HG03196 (cell line): ENCODE measurements around the gene MNAT1.
A peak's percentile ranks its signal among the peaks of the same experiment; 100 is the strongest.
"Not testable (repeated sequence)": the region's sequence is repeated elsewhere in the genome, so short reads cannot be mapped to it uniquely, and the experiment has no call there.

Experiments
- ATAC-seq: cut with Tn5 transposase; IDR thresholded peaks from one replicate; pipeline ENCODE4 v1.9.1; 2021; ENCODE audit not compliant: unreplicated experiment

The MNAT1 gene

DNA sequence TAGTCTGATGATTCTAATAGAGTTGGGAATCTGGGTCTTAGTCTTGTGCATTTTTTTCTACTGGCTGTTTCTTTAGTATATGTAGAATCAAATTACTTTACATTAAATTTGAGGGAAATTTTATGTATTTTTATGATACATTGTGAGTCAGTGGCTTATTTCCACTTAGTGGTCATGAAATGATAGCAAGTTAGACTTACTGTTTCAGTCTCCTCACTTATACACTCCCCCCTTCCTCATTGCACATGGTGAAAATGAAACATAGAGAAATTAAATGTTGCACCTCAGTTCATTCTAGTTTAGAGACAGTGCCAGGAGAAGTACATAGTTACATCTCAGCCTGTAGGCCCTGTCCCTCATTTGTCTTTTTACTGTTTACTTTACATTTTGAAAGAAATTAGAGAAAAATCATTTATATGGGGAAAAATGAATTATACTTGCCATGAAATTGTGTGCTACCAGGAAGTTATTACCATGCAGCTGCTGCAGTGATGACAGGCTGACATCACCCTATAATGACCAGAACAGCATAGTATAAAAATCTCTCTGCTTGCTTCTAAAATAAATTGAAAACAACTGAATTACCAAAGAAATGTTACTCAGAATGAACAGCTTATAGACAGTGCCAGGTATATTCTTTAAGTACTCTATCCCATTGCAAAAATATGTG is 133.1 kb downstream of the MNAT1 start:
- no peak for ATAC-seq

DNA sequence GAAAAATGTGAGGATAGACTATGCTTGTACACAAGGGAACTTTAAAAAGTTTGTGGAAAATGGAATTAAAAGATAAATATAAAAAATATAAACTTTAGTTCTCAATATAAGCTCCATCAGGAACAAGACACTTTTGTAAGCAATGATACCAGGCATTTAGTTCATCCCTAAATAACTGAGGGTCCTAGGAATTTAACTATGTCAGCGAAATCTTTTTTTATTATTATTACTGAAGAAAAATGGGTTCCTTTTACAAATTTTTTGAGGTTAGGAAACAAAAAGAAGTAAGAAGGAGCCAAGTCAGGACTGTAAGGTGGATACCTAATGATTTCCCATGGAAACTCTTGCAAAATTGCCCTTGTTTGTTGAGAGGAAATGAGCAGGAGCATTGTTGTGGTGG is 143.6 kb downstream of the MNAT1 start:
- no peak for ATAC-seq

DNA sequence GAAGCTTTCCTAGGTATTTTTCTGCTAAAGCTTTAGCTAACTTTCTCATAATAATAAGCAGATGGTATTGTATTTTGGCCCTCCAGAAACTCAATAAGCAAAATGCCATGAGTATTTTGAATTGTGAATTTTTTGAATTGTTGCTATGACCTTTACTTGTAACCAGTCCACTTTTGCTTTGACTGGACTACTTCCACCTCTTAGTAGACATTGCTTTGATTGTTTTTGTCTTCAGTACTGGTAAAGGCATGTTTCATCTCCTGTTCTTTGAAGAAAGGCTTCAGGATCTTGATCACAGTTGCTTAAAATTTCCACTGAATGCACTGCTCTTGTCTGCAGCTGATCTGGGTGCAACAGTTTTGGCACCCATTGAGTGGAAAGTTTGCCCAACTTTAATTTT is 144.0 kb downstream of the MNAT1 start:
- ATAC-seq, result no peak

DNA sequence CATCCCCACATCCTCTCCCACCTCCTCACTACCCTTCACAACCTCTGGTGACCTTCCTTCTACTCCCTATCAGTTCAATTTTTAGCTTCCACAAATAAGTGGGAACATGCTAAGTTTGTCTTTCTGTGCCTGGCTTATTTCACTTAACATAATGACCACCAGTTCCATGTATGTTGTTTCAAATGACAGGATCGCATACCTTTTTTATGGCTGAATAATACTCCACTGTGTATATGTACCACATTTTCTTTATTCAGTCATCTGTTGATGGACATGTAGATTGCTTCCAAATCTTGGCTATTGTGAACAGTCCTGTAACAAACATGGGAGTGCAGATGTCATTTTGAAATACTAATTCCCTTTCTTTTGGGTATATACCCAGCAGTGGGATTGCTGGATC is 147.7 kb downstream of the MNAT1 start:
- ATAC-seq, result no peak

DNA sequence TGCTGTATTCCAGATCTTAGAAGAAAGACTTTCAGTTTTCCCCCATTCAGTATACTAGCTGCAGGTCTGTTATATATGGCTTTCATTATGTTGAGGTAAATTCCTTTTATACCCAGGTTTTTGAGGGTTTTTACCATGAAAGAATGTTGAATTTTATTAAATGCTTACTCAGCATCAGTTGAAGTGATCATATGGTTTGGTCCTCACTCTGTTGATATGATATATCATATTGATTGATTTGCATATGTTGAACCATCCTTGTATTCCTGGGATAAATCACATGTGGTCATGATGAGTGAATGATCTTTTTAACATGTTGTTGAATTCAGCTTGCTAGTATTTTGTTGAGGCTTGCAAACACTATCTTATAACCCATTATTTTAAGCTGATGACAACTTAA is 149.6 kb downstream of the MNAT1 start:
- ATAC-seq, result no peak

DNA sequence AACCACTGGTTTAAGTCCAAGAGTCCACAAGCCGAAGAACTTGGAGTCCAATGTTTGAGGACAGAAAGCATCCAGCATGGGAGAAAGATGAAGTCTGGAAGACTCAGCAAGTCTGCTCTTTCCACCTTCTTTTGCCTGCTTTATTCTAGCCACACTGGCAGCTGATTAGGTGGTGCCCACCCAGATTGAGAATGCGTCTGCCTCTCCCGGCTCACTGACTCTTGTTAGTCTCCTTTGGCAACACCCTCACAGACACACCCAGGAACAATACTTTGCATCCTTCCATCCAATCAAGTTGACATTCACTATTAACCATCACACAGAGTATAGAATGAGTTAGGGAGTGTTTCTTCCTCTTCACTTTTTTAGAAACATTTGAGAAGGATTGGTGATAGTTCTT is 156.1 kb downstream of the MNAT1 start:
- not testable (repeated sequence) for ATAC-seq

DNA sequence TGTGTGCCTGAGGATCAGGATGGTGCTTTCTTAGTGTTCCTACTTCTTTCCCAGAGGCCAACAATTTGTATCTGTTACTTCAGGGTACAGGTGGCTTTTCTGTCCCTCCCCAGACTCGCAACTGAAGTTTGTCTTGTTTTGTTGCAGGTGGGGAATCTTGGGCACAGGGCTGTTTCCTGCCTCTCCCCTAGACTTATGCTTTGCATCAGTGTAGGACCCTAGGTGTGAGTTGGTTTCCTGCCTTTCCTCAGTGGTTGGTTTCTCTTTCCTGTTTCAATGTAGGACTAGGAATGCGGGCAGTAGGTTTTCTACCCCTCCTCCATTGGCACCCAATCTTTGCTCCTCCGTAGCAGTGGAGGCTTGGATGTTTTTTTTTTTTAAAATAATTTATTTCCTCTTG is 159.3 kb downstream of the MNAT1 start:
- ATAC-seq, result no peak

DNA sequence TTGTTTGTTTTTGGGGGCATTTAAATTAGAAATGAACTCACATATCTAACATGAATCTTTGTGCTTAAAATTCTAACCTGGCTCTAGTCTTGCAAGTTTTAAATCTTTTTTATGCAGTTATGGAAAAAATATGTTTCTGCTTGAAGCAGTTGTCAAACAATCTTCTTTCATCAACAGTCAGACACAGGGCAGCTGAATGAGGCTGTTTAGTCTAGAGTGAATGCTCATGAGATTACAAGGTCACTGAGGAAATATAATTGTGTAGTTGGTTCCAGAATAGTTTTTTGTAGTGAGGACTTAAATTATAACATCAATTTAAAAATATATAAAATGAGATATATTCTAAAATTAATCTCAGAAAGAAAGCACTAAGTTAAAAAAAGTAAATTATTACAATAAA is 169.8 kb downstream of the MNAT1 start:
- ATAC-seq, result no peak

DNA sequence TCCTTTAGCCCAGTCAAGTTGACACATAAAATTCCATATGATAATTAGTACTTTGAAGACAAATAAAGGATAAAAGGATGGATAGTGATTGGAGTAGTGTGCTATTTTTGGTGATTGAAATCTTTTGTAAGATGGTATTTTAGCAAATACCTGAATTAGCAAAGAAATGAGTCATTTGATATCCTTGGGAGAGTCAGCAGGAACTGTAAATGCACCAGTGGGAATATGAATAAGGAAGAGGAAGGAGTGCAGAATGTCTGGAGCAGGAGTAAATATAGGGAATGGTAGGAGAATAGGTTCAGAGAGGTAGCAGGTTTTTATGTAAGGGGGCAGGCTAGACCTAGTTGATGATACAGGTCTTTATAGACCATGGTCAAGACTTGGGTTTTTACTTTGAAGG is 171.4 kb downstream of the MNAT1 start:
- no peak for ATAC-seq

DNA sequence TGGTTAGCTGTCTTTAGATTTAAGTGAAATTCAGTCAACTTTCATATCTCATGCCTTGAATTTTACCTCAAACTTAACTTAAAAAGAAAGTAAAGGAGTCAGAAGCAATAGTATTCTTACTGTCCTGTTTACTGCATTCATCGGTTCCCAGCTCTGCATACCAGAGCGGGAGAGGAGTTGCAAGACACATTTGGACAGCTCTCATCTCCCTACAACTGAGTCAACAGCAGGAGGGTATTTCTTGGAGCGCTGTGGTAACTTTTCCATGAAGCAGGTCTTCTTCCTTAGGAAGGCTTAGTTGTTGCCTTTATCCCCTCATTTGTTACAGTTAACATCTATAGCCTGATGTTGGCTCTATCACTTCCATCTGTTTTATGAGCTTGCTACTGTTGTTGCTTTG is 181.2 kb downstream of the MNAT1 start:
- ATAC-seq, result no peak

DNA sequence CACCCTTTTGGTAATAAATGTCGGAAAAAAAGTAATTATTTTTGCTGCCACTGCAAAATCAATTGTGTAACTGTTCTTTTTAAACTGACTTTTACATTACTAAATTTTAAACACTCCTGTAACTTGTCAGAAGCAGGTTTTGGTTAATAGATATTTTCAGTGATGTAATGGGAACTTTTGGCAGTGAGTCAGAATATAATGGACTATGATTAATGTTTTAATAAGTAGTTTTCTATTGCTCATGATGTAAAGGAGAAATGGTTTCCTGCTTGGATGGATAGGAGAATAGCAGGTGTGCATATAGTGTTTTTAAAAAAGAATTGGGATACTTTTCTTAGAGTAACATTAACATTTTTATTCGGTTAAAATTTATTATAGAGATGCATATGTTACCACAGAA is 187.5 kb downstream of the MNAT1 start:
- no peak for ATAC-seq

DNA sequence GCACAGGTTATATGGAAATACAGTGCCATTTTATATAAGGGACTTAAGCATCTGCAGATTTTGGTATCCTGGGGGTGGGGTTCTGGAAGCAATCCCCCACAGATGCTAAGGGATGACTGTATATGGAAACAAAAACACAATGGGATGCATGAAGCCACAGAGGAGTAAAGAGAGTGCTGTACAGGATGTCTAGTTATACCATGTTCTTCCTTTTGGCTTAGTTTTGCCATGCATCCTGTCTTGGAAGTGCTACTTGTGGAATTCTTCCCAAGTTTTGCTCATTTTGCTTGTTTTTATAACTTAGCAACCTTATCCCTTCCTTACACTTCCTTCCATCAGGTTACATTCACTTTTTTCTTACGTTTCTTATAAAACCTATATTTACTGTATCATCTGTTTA is 190.7 kb downstream of the MNAT1 start:
- ATAC-seq, result no peak

DNA sequence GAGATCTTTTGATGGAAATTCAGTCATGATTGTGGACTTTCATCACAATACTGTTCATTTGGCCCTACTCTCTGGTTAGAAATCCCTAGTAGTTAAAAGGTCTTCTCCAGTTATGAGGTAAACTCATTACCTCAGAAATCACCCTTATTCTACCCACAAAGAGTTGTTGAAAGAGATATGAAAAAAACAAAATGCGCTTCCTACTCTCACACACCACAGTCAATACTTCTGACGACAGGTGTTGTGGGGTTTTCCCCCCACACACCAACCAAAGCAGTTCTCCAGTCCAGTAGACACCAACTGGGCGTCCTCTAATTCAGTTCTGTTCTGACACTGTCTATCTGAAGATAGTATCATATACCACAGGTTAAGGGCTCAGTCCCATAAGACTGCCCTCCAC is 191.4 kb downstream of the MNAT1 start:
- ATAC-seq, result peak; percentile 93

DNA sequence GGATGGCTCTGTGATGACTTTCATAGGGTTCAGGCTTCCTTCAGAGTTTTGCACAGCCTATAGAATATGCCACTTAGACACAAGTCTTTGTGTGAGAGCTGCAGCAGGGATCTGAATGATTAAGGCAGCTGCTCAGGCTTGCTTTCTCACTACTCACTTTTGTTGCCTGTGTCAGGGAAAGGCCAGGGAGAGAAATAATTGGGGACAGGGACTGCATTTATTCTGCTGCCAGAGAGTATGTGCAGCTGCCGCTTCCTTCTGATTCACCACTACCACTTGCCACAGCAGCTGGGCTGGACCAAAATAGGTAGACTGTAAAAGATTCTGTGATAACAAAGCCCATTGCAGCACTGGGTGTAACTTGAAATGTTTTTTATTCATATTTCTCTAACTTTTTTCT is 196.7 kb downstream of the MNAT1 start:
- ATAC-seq, result no peak

DNA sequence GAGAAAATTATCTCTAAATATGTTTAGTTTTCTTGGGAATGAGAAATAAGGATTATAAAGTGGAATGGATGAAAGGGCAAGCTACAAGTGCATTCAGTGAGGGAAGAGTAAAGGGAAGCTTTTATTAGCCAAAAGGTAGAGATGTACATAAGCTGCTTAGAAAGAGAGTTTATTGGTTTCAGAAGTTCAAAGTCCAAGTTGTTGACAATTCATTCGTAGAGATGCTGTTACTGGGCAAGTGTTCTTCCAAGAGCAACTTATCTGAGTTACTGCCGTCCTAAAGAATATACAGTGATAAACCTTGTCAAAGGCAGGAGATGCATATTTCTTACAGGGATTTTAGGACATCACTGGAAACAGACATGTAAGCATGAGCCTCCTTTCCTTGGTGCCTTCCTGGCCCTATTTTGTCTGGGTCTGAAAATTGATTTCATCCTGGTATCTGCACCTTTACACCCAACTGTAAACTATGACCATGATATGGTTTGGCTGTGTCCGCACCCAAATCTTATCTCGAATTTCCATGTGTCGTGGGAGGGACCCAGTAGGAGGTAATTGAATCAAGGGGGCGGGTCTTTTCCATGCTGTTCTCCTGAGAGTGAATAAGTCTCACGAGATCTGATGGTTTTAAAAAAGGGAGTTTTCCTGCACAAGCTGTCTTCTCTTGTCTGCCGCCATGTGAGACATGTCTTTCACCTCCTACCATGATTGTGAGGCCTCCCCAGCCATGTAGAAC is 199.5 kb downstream of the MNAT1 start:
- no peak for ATAC-seq

DNA sequence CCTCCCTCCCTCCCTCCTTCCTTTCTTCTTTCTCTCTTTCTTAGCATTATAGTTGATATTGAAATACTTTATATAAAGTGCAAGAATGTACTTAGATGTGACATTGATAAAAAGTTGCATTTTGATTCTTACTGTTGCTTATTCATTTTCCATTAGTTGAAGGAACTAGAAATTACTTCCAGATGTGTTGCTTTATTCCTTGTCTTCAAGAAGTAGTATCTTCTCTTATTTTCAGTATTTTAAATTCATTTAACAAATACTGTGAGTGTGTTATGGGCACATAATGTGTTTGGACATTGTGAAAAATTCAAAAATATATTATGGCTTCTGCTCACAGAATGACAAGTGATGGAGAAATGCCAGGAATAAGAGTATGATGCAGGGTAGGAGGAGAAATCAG is 200.8 kb downstream of the MNAT1 start:
- ATAC-seq, result no peak

DNA sequence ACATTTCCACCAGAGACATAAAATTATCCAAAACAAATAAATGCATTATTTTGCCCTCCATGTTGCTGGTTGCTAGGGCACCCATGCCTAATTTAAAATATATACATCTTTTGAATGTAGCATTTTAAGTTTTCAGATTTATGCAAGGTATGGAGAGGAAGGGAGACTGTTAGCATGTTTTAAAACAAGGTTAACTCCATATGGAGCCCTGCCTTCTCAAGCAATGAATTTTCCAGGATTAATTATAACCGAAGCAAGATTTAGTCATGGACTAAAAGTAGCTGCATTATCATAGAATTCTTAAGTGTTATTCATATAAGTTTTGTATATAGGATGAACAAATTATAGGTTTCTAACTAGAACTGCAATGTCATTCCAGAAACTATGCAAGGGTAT is 209.1 kb downstream of the MNAT1 start:
- ATAC-seq, result no peak

DNA sequence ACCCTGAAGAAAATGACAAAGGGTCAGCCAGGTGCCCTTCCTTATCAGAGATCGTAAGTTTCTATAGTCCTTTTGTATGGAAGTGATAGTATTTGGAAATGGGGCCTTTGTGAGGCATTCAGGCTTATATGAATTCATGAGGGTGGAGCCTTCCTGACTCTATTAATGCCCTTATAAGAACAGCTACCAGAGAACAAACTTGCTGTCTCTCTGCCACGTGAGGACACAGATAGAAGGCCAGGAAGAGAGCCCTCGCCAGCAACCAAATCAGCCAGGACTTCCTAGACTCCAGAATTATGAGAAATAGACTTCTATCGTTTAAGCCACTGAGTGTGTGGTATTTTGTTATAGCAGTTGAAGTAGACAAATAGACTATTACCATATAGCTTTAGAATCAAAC is 209.6 kb downstream of the MNAT1 start:
- no peak for ATAC-seq

DNA sequence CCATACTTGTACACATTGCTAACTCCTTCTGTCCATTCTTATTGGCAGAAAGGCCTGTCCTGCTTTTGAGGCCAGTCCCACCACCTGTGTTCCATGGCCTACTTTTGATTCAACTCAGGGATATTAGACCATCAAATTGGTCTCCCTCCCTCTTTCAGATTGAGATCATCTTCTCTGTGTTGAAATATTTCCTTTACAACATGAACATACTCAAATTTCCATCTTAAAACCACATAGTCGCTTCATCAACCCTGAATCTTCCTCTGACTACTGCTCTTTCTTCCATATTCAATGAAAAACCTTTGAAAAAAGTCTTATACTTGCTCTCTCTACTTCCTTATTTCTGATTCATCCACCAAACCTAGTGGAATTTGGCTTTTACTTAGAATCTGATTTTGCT is 211.4 kb downstream of the MNAT1 start:
- no peak for ATAC-seq

DNA sequence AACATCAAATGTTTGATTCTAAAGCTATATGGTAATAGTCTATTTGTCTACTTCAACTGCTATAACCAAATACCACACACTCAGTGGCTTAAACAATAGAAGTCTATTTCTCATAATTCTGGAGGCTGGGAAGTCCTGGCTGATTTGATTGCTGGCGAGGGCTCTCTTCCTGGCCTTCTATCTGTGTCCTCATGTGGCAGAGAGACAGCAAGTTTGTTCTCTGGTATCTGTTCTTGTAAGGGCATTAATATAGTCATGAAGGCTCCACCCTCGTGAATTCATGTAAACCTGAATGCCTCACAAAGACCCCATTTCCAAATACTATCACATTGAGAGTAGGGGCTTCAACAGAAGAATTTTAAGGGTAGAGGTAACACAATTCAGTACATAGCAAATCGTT is 212.2 kb downstream of the MNAT1 start:
- ATAC-seq, result no peak

DNA sequence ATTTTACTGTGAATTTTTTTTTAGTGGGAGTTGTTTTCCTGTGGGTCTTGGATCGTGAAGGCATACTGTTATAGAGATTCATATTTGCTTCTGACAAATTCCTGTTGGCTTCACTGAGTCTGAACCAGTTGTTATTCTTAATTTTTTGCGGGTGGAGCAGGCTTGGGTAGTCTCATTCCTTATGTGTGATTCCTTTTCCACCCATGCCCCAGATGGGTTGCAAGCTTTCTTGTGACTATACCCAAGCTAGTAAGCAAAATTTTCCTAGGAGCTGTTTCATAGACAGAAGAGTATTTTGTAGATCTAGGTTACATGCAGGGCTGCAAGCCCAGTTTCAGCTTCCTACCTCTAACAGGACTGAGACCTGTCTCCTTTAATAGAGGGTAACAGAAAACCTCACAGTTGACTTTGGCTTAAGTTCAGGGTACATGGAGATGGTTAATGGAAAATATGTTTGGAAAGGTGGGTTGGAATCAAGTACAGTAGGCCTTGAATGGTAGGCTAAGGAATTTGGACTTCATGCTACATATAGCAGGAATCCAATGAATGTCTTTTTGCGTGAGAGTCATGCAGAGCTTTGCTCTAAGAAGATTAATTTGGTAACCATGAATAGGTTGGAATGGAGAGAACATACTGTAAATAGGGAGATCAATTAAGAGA is 217.3 kb downstream of the MNAT1 start:
- ATAC-seq, result no peak

DNA sequence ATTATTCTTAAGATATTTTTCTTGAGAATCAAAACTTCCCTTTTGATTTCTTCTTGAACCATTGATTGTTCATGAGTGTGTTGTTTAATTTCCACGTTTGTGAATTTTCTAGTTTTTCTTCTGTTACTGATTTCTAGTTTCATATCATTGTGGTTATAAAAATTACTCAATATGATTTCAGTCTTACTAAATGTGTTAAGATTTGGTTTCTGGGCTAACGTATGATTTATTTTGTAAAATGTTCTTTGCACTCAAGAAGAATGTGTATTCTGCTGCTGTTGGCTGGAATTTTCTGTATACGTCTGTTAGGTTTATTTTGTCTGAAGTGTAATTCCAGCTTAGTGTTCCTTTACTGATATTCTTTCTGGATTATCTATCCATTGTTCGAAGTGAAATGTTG is 221.6 kb downstream of the MNAT1 start:
- no peak for ATAC-seq
